ENCODE data around the gene HSPG2.
A peak's percentile ranks its signal among the peaks of the same experiment; 100 is the strongest.
"Not testable (repeated sequence)": the region's sequence is repeated elsewhere in the genome, so short reads cannot be mapped to it uniquely, and the experiment has no call there.

HSPG2 gene

DNA sequence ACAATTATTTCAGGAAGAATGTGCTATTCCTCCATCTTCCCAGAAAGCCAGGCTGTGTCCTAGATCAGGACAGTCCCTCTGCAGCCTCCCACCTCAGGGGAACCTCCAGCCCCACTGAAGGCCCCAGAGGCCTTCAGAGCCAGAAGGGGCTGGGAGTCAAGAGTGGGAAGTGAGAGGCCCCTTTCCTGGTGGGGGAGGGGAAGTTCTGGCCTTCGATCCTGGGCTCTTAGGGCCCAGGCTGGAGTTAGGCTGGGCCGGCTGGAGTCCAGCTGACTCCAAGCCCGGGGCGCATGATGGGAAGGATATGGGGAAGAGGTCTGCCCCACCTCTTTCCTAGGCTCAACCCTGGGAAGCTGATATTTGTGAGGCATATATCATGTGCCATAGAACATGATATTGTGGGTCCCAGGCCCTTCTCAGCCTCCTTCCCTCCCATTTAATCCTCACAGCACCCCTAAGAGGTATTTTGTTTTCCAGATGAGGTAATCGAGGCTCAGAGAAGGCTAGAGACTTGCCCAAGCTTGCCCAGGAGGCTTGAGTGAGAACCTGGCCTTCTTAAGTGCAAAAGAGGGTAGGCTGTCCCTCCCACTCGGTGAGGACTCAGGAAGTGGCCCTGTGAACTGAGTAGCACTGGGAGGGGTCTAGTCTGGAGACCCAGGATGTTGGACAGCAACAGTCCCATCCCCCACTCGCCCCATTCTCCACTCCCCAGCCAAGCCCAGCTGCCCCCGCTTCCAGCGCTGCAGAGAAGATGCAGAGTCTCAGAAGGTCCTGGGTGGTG is 18.6 kb upstream of the HSPG2 start:
- DNase-seq = no peak

DNA sequence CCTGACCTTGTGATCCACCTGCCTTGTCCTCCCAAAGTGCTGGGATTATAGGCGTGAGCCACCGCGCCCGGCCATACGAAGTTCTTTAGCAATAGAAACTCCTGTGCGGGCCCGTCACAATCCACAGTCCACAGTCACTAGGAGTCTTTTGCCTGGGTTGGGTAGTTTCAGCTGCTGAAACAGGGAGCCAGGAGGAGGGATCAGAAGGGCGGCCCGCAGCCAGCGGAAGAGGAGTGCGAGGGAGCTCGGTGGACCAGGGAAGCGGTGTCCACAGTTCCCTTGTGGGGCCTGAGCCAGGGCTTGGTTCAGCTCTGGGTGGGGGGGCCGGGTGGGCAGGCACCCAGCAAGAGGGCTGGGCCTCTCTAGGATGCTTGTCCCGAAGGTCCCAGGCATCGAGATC is 17.9 kb upstream of the HSPG2 start:
- DNase-seq = no peak

DNA sequence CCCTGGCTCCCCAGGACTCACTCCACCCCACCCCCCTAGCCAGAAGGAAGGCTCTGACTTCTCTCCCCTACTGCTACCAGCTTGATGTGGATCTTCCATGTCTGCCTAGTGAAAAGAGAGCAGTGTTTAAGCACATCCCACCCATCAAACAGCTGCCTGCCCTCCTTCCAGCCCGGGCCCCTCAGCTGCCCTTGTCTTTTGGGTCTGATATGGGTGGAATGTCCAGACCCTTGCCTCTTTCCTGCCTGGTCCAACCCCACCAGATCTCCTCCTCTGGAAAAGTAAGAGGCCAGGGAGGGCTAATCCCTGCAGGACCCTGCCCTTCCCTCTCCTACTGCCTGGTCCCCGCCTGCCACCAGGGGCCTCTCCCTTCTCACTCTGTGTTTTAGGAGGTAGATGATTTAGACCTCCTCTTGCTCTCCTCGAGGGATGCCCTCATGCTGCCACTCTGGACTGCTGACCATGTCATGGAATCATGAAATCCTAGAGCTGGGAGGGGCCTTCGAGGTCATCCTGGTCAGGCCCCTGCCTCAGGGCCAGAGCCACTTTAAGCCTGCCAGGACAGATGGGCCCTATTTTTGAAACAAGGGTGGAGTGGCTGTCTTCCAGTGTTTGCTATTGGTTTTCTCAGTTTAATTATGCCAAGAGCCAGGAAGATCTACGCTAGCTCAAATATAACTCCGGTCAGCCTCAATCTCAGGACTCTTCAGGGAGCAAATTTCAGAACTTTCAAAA is 15.8 kb upstream of the HSPG2 start:
- DNase-seq = no peak

DNA sequence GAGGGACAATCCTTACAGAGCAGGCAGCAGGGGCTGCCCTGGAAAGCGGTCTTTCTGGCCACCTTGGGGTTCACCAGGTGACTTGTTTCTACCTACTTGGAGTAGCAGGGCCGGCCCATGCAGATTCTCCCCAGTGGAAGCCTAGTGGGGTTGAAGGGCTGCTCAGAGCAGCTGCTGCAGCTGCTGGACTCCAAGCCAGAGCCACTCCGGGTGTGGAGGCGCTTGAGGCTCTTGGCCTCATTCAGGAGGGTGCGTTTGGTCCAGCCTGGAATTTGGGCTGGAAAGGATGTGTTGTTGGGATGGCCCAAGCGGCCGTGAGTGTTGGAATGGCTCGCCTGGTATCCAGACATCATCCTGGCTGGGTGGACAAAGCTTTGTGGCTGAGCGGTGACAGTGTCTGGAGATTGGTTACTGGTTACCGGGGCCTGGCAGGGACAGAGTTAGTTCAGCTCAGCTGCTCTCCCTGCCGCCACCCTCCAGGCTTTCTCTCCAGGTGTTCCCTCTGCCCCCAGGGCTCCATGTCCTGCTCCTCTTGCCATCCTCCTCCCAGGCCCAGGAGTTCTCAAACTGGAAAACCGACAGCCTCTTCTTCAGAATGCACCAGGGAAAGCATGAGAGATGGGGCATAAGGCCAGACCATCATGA is 14.2 kb upstream of the HSPG2 start:
- DNase-seq = no peak

DNA sequence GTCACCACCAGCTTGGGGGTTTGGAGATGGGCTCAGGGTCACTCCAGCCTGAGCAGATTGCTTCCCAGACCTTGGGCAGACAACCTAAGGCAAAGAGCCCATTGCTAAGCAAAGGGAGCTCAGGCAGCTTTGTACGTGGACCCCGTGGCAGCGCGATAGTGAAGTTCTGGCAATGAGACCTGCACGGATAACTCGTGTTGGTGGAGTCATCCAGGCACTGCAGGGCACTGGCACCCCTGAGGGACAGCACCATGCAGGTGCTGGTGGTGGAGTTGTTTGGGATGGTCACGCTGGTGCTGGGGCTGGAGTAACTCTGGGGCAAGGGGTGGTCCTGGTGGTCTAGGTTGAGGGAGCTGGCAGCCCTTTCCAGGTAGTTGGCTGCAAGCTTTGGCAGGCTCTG is 13.6 kb upstream of the HSPG2 start:
- DNase-seq = no peak

DNA sequence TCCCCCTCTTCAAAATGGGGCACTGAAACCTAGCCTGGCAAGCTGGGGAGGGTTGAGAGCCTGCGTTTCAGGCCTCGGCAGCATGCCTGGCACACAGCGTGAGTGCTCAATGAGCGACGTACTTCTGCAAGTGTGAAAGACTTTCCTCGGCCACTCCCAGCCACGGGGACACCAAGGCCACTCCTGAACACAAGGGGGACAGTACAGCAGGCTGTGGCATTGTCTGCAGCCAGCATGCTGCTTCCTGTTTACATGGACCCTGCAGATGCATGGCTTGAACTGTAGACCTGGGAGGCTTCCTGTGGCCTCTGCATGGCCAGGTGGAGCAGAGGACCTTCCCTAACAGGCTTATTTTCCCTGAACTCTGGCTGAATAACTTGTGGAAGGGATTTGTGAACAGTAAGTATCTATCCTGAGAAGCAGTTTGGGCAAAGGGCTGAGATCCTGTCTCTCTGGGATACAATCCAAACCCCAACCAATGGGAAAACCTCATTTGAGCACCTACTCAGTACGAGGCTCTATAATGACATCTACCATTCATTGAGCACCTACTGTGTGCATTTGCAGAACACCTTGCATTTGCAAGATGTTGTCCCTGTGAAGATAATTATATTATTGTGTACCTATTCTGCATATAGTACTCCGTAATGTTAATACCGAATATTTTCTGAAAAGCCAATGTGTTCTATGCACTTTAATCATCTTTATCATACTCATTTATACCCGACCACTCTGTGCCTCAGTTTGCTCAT is 9.9 kb upstream of the HSPG2 start:
- no peak for DNase-seq

DNA sequence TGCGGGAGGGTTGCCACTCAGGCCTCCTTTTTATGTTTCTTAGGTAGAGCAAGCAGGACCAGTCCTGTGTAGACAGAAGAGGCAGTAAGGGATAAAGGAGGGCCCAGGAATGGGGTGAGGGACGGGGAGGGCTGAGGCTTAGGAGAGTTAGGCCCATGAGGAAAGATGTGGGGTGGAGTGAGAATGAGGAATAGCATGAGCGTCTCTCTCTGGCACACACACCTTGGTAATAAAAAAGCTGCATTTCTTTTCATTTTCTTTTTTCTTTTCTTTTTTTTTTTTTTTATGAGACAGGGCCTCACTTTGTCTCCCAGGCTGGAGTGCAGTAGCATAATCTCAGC is 7.6 kb upstream of the HSPG2 start:
- DNase-seq = no peak

DNA sequence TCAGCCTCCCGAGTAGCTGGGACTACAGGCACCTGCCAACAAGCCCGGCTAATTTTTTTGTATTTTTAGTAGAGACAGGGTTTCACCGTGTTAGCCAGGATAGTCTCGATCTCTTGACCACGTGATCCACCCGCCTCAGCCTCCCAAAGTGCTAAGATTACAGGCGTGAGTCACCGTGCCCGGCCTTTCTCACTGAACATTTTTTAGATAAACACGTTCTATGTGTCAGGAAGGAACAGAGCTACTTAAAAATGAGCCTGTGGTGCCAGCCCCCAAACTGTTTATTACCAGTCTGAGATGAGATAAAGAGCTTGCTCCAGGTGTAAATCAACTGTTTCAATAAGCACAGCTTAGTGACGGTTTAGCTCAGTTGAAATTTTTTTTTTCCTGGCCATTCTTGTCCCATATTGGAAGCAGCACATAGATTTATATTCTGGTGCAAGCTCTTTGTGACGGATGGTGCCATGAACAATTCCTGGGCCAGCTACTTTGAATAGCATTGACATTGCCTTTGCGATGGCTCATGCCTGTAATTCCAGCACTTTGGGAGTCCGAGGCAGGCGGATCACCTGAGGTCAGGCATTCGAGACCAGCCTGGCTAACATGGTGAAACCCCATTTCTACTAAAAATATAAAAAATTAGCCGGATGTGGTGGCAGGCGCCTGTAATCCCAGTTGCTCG is 6.0 kb upstream of the HSPG2 start:
- DNase-seq = not testable (repeated sequence)

DNA sequence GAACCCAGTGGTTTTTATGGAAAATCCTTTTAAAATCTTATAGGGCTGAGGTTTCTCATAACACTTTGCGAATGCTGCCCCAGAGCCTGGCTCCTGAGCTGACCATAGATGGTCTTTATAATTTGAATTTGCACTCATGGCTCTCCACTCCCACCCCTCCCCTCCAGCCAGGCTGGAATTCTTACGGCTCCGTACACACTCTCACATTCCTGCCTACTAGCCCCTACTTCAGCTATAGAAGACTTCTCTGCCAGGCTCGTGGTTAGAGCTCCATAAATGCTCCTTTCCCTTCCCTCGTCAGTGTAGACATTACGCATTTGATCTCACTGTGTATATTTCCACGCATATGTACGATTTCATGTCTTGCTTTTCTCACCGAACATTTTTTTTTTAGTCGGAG is 5.4 kb upstream of the HSPG2 start:
- no peak for DNase-seq

DNA sequence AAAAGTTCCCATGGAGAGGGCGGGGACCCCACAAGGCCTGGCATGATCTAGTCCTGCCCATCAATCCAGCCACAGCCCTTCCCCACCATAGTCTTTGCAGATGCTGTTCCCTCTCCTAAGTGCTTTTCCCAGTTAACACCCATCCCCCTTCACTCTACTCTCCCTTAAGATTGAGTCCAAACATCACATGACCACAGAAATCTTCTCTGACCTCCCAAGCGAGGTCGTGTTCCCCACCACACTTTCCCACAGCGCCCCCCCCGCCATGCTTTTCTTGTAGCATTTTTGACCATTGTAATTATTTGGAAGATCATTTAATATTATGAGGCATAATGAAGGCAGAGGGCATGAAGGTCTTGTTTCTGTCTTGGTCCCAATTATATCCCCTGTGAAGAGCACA is 4.3 kb upstream of the HSPG2 start:
- no peak for DNase-seq

DNA sequence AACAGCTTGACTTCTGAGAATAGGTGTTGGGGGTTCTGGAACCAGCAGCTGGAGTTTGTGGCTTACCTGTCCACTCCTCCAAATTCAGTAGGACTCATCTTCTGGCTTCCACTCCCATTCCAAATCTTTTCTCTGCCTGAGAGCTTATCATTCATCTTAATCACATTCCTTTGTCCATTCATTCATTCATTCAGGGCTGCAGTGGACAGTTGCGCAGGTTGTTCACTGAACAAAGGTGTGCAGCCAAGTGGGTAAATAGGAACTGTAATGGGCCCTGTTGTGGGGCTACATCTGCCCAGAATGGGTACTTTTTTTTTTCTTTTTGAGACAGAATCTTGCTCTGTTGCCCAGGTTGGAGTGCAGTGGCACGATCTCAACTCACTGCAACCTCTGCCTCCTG is 3.4 kb upstream of the HSPG2 start:
- no peak for DNase-seq

DNA sequence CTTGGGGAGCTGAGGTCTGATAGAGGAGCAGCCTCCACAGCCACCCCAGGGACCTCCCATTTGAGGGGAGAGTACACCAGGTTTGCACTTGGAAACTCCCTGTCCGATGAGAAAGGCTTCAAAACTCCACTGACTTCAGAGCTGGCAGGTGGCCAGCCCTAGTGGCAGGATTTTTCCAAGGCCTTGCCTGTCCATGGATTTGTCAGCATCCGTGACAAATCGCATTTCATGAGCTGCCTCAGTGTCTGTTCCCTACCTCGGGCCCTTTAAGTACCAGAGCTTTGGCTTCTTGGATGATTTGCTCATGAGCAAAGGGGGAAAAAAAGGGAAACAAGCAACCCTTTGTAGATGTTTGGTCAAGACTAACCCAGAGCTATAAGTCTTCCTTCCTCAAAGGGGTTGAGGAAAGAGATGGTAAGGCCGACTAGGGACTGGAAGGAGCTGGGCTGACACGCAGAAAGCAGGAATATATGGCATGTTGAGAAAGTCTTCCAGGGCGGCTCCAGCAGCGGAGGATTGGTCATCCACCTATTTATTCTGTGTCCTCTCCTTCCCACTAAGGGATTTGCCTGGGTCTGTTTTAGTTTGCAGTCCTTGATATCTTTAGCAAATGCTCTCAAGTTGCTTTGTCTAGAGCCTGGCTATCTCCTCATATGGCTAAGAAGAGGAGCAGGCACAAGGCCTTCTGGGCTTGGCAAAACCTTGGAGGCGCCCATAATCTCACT is 2.7 kb upstream of the HSPG2 start:
- DNase-seq = no peak

DNA sequence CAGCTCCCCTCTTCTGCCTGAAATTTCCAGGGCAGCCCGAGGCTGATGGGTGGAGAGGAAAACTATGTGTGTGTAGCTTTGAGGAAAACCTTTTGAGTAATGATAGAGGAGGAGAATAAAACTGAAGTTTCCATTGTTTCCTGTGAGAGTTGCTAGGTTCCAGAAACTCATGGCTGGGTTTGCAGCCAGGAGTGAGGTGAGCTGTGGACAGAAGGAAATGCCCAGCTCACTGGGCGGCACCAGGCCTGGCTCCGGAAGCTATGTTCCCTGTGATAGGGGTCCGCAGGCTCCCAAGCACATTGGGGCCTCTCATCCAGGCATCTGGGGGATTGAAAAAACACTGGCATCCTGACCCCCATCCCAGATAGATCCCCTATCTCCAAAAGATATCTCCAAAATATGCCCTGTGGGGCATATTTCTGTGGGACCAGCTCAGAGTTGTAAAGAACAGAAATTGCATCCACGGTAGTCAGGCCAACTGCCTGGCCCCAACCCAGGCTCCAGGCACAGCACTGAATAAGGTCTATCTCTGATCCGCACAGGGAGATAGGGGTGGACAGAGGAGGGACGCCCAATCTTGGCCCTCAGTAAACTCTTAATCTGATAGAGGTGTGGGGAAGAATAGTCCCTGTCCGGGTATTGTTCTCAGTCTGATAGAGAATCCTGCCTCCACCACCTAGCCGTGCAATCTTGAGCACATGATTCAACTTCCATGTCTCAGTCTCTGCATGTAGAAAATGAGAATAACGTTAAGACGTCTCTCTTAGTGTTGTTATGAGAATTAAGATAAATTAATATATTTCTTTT is 1.8 kb upstream of the HSPG2 start:
- no peak for DNase-seq

DNA sequence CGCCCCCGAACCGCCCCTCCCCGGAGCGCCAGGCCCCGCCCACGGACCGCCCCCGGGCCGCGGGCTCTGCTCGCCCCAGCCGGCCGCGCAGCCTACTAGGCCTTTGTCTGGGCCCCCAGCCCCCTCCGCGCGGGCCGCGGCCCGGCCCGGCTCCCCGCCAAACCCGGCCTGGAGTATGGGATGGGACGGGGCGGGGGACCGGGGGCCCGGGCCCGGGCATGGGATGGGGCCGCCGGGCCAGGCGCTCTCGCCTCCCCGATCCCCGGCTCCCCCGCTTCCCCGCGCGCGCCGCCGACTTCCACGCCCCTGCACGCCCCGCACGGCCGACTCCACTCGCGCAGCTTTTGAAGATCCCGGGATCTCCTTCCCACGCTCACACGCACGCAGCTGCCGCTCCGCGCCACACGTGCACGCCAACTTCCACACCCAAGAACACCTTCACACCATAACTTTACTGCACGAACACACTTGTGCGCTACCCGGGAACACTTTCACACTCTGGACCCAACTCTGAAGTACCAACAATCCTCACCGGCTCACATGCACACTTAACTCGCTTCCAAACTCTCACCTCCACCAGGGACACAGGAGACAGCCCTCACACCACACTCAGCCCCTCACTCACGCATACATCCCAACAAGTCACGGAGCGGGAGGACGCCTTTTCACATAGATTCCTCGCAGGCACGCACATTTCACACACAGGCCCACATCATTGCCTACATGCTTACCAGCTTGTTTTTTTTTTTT is 437 bp upstream of the HSPG2 start:
- DNase-seq = peak; percentile 73

DNA sequence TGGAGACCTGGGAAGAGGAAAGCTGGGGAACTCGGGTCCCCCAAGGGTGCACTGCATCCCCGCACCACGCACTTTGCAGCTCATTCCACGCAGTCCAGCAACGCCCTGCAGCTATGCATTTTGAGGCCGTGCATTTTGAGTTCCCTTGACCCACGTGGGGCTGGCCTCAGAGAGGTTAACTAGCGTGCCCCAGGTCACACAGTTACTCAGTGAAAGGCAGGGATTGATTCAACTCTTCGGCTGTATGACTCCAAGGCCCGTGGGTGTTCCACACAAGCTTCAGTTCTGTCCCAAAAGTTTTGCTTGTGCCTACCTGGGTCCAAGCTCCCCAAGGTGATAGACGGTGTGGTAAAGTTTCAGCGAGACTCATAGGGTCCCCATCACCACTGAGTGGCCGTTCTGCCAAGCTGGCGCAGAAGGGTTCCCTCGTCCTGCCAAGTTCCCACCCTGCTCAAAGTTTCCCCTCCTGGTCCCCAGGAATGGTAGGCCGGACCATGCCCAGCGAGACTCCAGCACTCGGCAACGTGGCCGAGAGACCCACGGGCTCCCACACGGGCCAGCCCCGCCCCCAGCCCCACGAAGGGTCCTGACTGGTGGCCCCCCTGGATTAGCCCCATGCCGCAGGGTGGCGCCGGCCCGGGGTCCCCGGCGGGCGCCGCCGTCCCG is 611 bp downstream of the HSPG2 start:
- DNase-seq = no peak

DNA sequence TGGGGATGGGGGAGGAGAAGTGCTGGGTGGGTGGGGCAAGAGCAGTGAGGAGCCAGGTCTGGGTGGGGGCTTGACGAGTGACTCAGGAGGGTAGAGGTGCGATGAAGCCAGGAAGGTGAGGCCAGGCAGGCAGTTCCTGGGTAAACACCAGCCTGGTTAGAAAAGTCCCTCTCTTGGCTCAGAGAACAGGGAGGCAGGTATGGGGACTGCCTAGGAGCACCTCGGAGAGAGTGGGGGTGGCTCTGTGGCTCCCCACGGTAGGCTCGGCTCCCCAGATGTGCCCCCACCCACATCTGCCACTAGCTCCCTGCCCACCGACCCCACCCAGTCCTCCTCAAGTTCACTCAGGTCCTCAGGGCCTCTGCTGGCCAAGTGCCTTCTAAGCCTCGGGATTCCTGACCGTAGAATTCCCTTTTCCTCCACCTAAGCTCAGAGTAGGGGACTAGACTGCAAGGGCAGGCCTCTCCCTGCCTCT is 1.2 kb downstream of the HSPG2 start:
- no peak for DNase-seq

DNA sequence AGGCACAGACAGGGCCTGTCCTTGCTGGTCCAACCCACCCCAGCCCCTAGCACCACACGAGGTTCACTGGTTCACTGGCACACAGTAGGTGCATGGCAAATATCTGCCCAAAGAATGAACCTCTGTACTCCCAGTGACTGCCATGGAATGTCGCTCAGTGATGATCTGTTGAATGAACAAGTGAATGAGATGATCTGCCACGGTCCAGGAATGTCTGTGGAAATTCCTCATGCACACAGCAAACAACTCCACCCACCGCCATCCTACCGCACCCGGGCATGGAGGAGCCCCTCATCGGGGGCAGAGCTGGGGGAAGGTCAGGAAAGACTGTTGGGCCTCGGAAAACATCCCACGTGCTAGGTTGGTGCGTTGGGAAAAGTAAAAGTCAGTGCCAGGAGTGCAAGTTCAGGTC is 1.7 kb downstream of the HSPG2 start:
- no peak for DNase-seq

DNA sequence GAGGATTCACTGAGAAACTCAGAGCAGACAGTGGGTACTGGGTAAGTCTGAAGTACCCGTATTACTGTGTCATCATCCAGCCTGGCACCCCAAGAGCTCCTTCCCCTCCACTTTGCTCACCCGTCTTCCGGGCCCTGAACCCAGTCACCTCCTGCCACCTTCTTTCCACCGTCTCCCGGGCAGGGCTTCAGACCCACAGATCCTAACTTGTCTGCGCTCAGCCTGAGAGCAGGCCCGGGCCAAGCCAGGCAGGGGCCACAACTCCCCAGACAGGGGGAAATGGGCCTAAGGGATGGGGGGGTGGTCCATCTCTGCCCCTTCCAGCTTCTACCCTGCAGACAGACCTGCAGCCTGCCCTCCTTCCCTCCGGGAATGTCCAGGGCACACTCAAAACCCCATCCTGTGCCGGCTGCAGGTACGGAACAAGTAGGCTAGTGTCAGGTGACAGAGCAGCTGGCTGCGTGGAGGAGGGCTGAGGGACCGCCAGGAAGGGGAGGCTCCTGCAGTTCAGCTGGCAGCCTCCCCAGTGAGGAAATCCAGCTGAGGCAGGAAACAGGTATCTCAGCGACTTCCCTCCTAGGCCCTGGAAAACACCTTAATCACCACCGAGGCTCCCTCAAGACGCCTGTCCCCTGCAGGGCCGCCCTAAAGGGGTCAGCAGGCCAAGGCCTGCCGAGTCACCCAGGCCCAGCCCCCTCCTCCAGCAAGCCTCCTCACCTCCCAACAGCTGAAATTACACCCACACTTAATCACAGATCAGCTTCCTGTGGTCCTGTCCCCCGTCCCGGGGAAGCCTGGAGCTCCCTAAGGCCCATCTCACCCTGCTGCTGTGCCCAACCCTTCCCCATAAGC is 3.5 kb downstream of the HSPG2 start:
- DNase-seq = no peak

DNA sequence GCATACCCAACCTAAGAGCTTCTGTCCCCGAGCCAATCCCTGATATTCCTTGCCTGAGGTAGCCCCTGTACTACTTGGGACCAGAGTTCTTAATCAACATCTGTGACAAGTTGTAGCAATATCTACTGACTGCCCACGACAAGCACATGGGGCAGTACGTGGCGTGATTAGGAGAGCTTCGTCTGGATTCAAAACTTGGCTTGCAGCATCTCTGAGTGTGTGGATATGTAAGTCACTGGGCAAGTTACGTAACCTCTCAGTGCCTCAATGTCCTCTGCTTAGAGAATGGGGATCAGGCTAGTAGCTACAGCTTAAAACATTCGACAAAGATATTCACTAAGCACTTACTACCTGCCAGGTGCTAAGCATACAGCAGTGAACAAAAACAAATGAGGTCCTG is 5.0 kb downstream of the HSPG2 start:
- DNase-seq = no peak
